T follicular helper cell (primary cell): Measurements from ENCODE around the gene LPAR1.

Source experiments
- DNase-seq: peaks from one replicate; pipeline ENCODE4 v3.0.0-alpha.2; 2020; ENCODE audit warnings: low read depth

LPAR1 gene

GRCh38 chr9:110952540-110952859 is 85.8 kb downstream of the LPAR1 start:
- DNase-seq = no peak

- DNase-seq = no peak
Observed at GRCh38 chr9:110951805-110952539, 86.3 kb downstream of the LPAR1 start.

- DNase-seq = no peak
Observed at GRCh38 chr9:110950041-110950645, 88.1 kb downstream of the LPAR1 start.

- DNase-seq = no peak
Observed at GRCh38 chr9:110949081-110949480, 89.2 kb downstream of the LPAR1 start.

GRCh38 chr9:110947491-110948044 is 90.7 kb downstream of the LPAR1 start:
- no peak for DNase-seq

- DNase-seq = no peak
Observed at GRCh38 chr9:110942522-110942921, 95.7 kb downstream of the LPAR1 start.

- DNase-seq = no peak
Observed at GRCh38 chr9:110940951-110941557, 97.2 kb downstream of the LPAR1 start.

- no peak for DNase-seq
Observed at GRCh38 chr9:110939573-110939972, 98.7 kb downstream of the LPAR1 start.

GRCh38 chr9:110939047-110939446 is 99.2 kb downstream of the LPAR1 start:
- no peak for DNase-seq

GRCh38 chr9:110938242-110938641 is 100.0 kb downstream of the LPAR1 start:
- no peak for DNase-seq

- no peak for DNase-seq
Observed at GRCh38 chr9:110936719-110937452, 101.4 kb downstream of the LPAR1 start.

GRCh38 chr9:110936237-110936636 is 102.0 kb downstream of the LPAR1 start:
- DNase-seq = no peak

GRCh38 chr9:110935829-110936228 is 102.4 kb downstream of the LPAR1 start:
- DNase-seq = no peak

- no peak for DNase-seq
Observed at GRCh38 chr9:110933350-110934001, 104.8 kb downstream of the LPAR1 start.

GRCh38 chr9:110932863-110933262 is 105.4 kb downstream of the LPAR1 start:
- DNase-seq = no peak

- DNase-seq = no peak
Observed at GRCh38 chr9:110928599-110928998, 109.7 kb downstream of the LPAR1 start.

- no peak for DNase-seq
Observed at GRCh38 chr9:110926828-110927487, 111.3 kb downstream of the LPAR1 start.

- DNase-seq = no peak
Observed at GRCh38 chr9:110923601-110924000, 114.7 kb downstream of the LPAR1 start.

- no peak for DNase-seq
Observed at GRCh38 chr9:110922145-110922544, 116.1 kb downstream of the LPAR1 start.

- DNase-seq = no peak
Observed at GRCh38 chr9:110921705-110922104, 116.6 kb downstream of the LPAR1 start.

GRCh38 chr9:110919609-110920008 is 118.7 kb downstream of the LPAR1 start:
- no peak for DNase-seq
